ENCODE data around the gene CCDC106. TPM values are rescaled to one million over a fixed set of nuclear protein-coding genes. Genes with fewer than 3 reads are reported as not detected.

Gene CCDC106
- total RNA-seq, 1 donor from 2014 or later = 13.4 TPM

- DNase-seq (ENCODE audit: low read depth) = no peak
Observed at GRCh38 chr19:55668603-55669348, 20.8 kb downstream of the CCDC106 start.

DNA sequence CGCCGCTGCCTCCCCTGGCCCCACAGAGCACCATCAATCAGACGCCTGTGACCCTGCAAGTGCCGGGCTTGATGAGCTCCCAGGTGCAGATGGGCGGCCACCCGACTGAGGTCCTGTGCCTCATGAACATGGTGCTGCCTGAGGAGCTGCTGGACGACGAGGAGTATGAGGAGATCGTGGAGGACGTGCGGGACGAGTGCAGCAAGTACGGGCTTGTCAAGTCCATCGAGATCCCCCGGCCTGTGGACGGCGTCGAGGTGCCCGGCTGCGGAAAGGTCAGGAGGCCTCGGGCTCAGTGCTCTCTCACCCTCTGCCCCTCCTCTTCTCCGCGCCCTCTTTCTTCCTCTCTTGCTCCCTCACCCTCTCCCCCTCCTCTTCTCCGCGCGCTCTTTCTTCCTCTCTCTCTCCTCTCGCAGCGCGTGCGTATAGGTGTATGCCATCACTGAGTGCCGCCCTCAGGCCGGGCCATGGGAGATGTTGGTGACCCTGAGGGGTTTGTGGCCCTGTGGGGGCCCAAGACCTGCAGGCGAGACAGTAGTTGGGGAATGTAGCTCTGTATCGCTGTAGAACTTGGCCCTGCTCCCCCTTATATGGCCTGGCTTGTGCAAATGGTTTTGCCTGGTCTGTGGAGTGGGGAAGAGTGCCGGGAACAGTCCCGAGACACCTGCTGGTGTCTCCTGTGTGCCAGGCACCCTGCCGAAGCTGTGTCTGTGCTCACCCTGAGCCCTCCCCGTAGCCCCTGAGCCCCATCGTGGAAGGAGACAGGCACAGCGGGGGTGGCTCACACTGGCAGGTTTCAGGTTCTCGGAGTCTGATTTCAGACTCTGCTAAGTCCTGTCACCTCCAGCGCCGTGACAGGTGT is 21.6 kb downstream of the CCDC106 start:
- DNase-seq (ENCODE audit: low read depth) = no peak

DNA sequence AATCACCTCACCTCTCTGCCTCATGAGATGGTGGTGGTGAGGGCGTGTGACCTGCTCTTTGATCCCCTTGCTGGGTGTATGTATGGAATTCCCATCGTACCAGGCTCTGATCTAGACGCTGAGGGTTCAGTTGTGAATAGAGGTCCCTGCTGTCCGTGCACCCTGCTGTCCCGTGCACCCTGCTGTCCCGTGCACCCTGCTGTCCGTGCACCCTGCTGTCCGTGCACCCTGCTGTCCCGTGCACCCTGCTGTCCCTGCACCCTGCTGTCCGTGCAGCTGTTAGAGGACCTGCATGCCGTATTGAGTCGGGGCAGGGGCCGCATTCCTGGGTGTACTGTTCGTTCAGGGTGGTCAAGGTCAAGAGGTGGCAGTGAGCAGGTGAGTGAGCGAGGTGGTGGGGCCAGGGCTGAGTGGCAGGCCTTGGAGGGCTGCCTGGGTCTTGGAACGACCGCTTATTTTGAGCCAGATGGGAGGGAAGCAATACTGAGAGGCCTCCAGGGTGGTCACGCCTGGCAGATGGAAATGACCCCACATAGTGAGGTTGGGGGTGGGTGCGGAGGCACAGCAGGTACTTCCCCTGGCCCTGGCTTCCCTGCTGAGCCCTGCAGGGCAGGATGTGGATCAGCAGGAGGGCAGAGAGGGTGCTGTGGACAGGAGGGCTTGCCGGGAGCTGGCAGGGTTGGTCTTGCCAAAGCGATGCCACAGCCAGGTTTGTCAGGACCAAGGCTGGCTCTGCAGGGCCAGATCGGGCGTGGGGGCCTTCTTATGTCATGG is 22.5 kb downstream of the CCDC106 start:
- no peak for DNase-seq (ENCODE audit: low read depth)

- DNase-seq (ENCODE audit: low read depth) = no peak
Observed at GRCh38 chr19:55671054-55671378, 23.0 kb downstream of the CCDC106 start.

GRCh38 chr19:55672418-55672817 is 24.4 kb downstream of the CCDC106 start:
- DNase-seq (ENCODE audit: low read depth) = no peak

DNA sequence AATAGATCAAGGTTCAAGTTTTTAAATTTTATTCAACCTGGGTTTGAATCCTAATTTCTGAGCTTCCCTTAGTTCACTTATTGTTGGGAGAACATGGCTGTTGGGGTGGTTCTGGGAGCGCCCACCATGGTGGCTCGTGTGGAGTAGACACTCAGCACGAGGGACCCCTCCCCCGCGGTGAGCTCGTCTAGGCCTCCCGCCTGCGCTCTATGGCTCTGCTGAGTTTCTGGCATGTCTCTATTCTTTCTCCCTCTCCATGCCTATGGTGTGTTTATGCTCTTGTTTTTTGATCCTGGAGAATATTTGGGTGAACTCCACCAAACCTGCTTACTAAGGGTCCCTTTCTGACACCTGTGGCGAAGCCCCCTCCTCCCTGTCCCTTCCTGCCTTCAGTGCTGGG is 25.5 kb downstream of the CCDC106 start:
- DNase-seq (ENCODE audit: low read depth) = no peak

DNA sequence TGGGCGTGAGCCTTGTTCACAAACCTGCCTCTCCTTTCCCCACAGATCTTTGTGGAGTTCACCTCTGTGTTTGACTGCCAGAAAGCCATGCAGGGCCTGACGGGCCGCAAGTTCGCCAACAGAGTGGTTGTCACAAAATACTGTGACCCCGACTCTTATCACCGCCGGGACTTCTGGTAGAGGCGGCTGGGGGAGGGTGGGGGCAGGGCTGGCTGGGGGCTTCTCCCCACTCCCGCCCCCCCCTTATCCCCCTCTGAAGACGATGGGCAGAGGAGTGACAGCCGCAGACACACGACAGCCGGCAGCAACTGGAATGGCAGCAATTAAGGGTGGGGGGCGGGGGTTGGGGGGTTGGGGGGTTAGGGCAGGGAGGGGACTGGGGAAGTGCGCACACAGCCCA is 25.9 kb downstream of the CCDC106 start:
- no peak for DNase-seq (ENCODE audit: low read depth)

DNA sequence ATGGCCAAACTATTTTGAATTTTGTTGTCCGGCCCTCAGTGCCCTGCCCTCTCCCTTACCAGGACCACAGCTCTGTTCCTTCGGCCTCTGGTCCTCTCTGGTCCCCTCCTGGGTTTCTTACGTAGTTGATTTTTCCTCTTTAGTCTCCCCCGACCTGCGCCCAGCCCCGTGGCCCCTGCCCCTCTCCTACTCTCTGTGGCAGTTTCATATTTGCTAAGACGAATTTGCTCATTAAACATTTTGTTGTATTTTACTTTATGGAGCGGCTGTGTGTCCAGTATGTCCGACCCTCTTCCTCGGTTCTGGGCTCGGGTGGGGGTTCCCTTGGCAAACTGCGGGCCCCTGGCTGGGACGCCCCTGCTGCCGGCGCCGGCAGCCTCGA is 26.4 kb downstream of the CCDC106 start:
- no peak for DNase-seq (ENCODE audit: low read depth)

- DNase-seq (ENCODE audit: low read depth) = peak; percentile 85
Observed at GRCh38 chr19:55674841-55675660, 27.0 kb downstream of the CCDC106 start, which contains the start of gene EPN1. Gene EPN1 (plus strand): TSS chr19:55675226. CDS start chr19:55678628, 3,402 bp downstream.

GRCh38 chr19:55675661-55676354 is 27.8 kb downstream of the CCDC106 start:
- no peak for DNase-seq (ENCODE audit: low read depth)

- DNase-seq (ENCODE audit: low read depth) = no peak
Observed at GRCh38 chr19:55676383-55676782, 28.4 kb downstream of the CCDC106 start.

- no peak for DNase-seq (ENCODE audit: low read depth)
Observed at GRCh38 chr19:55676889-55677505, 29.0 kb downstream of the CCDC106 start.

GRCh38 chr19:55677572-55678028 is 29.6 kb downstream of the CCDC106 start:
- no peak for DNase-seq (ENCODE audit: low read depth)

DNA sequence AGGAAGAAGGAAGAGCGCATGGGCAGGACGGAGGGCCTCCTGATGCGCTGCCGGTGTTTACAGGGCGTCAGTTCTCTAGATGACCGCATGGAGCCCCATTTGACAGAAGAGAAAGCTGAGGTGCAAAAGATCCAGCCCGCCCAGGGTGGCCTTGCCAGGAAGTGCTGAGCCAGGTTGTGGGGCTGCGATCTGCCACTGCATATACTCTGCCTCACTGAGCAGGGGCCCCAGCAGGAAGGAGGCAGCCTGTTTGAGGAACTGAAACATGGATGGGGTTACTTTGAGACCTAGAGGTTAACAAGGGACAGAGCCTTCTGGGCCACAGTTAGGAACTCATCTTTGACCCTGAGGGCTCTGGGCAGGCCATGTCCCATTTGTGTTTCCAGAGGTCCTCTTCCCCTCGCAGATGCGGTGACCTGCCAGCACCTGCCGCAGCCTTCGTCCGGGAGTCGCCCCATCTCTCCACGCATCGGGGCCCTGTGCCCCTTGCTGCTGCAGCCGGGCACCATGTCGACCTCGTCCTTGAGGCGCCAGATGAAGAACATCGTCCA is 30.2 kb downstream of the CCDC106 start:
- no peak for DNase-seq (ENCODE audit: low read depth)

GRCh38 chr19:55679343-55680257 is 31.6 kb downstream of the CCDC106 start:
- DNase-seq (ENCODE audit: low read depth) = peak; percentile 50

DNA sequence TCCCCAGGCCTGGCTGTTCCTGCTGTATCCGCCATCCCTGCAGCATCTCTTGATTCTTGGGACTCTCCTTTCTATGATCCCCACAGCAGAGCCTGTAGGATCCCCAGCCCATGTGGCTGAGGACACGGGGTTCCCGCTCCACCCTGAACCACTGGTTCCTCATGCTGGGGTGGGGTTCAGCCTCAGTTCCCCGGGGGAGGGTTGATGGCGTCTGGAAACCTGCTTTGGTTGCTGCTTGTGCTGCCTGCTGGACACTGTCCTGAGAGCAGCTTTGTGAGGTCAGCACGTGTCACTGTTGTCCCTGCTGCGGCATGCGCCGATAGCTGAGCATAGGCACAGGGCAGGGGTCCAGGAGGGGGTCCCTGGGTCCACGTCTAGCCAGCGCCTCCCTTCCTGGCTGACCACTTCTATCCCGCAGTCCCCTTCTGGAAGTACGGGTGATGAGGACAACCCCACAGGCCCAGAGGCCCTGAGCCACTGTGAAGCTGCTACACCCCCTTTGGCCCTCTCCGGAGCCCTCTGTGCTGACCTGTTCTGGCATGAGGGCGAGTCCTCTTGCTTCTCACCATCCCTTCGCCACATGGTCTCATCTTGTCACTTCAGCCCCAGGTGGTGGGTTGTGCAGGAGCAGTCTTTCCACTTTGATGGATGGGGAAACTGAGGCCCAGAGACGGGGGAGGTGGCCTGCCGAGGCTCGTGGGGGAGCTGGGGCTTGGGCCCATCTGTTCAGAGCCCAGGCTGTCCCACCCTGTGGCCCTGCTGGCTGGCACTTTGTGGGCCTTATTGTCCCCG is 32.5 kb downstream of the CCDC106 start:
- DNase-seq (ENCODE audit: low read depth) = no peak

DNA sequence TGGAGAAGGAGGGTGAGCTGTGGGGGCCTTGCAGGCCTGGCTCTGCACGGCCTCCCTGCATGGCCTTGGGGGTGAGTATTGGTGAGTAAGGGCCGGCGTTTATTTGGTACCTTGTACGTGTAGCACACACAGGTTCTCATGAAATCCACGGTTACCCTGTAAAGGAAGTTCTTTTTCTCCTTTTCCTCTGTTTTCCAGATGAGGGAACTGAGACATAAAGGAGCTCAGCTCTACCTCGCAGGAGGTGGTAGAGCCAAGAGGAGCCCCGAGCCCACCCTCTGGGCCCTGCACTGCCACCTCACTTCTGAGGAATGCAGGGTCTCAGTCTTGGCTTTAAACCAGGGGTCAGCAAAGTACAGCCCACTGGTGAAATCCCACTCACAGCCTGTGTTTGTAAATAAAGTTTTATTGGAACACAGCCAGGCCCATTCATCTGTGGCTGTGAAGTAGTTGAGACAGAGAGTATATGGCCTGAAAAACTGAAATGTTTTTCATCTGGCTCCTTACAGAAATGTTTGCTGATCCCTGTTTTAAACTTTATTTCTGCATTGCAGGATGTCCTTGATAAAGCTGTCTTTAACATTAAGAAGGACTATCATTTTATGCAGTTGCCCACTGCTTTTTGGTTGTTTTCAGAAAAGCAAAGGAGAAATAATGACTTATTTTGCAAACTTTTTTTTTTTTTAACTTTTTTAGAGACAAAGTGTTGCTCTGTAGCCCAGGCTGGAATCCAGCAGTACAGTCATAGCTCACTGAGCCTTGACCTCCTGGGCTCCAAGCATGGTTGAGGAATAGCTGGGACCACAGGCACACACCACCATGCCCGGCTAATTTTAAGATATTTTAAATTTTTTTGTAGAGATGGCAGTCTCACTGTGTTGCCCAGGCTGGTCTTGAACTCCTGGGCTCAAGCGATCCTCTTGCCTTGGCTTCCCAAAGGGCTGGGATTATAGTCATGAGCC is 33.4 kb downstream of the CCDC106 start:
- DNase-seq (ENCODE audit: low read depth) = peak; percentile 80
